ENCODE results near the gene GABBR2. TPM values are rescaled to one million over a fixed set of nuclear protein-coding genes. Genes with fewer than 3 reads are reported as not detected.

The GABBR2 gene
- total RNA-seq, 2 experiments from 2014 or later = not detected

- Mint-ChIP-seq H3K9me3 (no peaks in the 10 kb centered on the region), H3K36me3 (no peaks in the 10 kb centered on the region), H3K27me3 (no peaks in the 10 kb centered on the region), H3K27ac (no peak overlapping the region), H3K4me3 (no peak overlapping the region), H3K4me1 (no peaks in the 10 kb centered on the region)
- no peak for DNase-seq
These were observed 333.5 kb downstream of the GABBR2 start for GRCh38 chr9:98375138-98375726.

- Mint-ChIP-seq H3K4me3 (no peak overlapping the region), H3K27me3 (no peaks in the 10 kb centered on the region), H3K4me1 (no peaks in the 10 kb centered on the region), H3K36me3 (no peaks in the 10 kb centered on the region), H3K9me3 (no peaks in the 10 kb centered on the region), H3K27ac (no peak overlapping the region)
- DNase-seq = no peak
These were observed 334.2 kb downstream of the GABBR2 start for GRCh38 chr9:98374385-98375051.

- Mint-ChIP-seq H3K36me3 (no peaks in the 10 kb centered on the region), H3K27me3 (no peaks in the 10 kb centered on the region), H3K4me1 (no peaks in the 10 kb centered on the region), H3K27ac (no peak overlapping the region), H3K9me3 (no peaks in the 10 kb centered on the region), H3K4me3 (no peak overlapping the region)
- DNase-seq = no peak
These were observed 335.1 kb downstream of the GABBR2 start for GRCh38 chr9:98373609-98374008.

- Mint-ChIP-seq H3K36me3 (no peaks in the 10 kb centered on the region), H3K4me3 (no peak overlapping the region), H3K4me1 (no peaks in the 10 kb centered on the region), H3K27me3 (peaks cover 4% of the 10 kb centered on the region), H3K9me3 (no peaks in the 10 kb centered on the region), H3K27ac (no peak overlapping the region)
- DNase-seq = no peak
These were observed 336.5 kb downstream of the GABBR2 start for GRCh38 chr9:98372077-98372836.

- no peaks in the 10 kb centered on the region for H3K4me1 Mint-ChIP-seq
- H3K36me3 Mint-ChIP-seq = no peaks in the 10 kb centered on the region
- no peak for DNase-seq
- no peak overlapping the region for H3K27ac Mint-ChIP-seq
- H3K4me3 Mint-ChIP-seq = no peak overlapping the region
- H3K9me3 Mint-ChIP-seq = peaks cover 4% of the 10 kb centered on the region
- peaks cover 4% of the 10 kb centered on the region for H3K27me3 Mint-ChIP-seq
These were observed 337.8 kb downstream of the GABBR2 start for GRCh38 chr9:98370976-98371315.

GRCh38 chr9:98370300-98370975 lies 338.3 kb downstream of the GABBR2 start:
- H3K4me1 Mint-ChIP-seq = no peaks in the 10 kb centered on the region
- peaks cover 4% of the 10 kb centered on the region for H3K27me3 Mint-ChIP-seq
- no peak overlapping the region for H3K27ac Mint-ChIP-seq
- no peak overlapping the region for H3K4me3 Mint-ChIP-seq
- DNase-seq = no peak
- peaks cover 7% of the 10 kb centered on the region for H3K9me3 Mint-ChIP-seq
- H3K36me3 Mint-ChIP-seq = no peaks in the 10 kb centered on the region

DNA sequence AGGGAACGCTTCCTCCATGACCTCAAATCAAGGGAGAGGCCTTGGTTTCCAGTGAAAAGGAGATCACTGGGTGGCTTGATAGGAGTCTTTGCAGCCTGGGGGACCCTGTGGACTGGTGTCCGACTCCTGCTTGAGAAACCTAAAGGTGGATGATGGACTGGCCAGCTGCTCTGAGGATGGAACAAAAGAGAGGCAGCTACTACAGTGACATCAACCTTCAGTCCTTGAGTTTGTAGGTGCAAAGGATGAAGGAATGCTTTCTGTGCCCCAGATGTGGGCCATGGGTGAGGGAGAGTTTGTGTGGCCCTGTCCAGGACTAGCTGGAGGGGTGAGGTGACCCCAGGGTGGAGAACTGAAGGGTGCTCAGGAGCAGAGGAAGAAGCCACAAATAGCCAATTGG lies 338.8 kb downstream of the GABBR2 start:
- peaks cover 4% of the 10 kb centered on the region for H3K36me3 Mint-ChIP-seq
- H3K27ac Mint-ChIP-seq = no peak overlapping the region
- peaks cover 4% of the 10 kb centered on the region for H3K27me3 Mint-ChIP-seq
- DNase-seq = no peak
- H3K4me3 Mint-ChIP-seq = no peak overlapping the region
- no peaks in the 10 kb centered on the region for H3K4me1 Mint-ChIP-seq
- H3K9me3 Mint-ChIP-seq = peaks cover 11% of the 10 kb centered on the region

DNA sequence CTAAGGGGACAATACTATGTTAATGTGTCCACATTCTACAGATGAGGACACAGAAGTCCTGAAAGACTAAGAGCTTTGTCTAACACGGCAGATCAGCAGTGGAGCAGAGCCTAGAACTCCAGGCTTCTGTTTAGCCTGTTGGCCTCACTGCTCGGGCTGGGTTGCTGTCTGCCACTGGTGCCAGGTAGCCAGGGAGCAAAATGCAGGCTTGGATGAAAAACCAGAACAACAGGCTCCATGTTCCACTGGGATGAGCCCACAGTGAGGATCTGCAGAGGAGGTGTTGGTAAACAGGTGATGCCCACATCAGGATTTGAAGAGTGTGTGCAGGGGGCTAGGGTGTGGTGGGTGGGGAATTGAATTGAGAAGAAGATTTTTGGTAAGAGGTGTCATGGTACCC lies 339.3 kb downstream of the GABBR2 start:
- DNase-seq = no peak
- peaks cover 4% of the 10 kb centered on the region for H3K36me3 Mint-ChIP-seq

DNA sequence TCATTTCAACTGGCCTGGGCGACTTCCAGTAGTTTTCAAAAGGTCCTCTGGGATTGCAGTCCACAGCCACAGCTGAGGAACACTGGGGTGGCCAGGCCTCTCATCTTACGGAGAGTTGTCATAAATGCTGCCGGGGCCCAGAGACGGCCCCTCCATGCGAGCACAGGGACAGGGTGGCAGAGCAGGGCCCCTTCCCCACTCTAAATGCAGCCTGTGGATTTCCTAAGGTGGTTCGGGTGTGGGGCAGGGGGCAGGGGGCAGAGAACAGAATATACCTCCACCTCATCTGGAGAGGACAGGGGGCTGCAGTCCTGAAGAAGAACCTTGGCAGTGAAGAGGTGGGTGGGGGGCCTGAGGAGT lies 339.7 kb downstream of the GABBR2 start:
- Mint-ChIP-seq H3K4me3 (no peak overlapping the region), H3K36me3 (peaks cover 4% of the 10 kb centered on the region), H3K27ac (no peak overlapping the region), H3K27me3 (peaks cover 4% of the 10 kb centered on the region), H3K4me1 (no peaks in the 10 kb centered on the region), H3K9me3 (peaks cover 12% of the 10 kb centered on the region)
- DNase-seq = no peak

More for the DNA sequence above, 339.3 kb downstream of the GABBR2 start:
- Mint-ChIP-seq H3K27ac (no peak overlapping the region), H3K4me3 (no peak overlapping the region), H3K9me3 (peaks cover 12% of the 10 kb centered on the region), H3K4me1 (no peaks in the 10 kb centered on the region), H3K27me3 (peaks cover 4% of the 10 kb centered on the region)

DNA sequence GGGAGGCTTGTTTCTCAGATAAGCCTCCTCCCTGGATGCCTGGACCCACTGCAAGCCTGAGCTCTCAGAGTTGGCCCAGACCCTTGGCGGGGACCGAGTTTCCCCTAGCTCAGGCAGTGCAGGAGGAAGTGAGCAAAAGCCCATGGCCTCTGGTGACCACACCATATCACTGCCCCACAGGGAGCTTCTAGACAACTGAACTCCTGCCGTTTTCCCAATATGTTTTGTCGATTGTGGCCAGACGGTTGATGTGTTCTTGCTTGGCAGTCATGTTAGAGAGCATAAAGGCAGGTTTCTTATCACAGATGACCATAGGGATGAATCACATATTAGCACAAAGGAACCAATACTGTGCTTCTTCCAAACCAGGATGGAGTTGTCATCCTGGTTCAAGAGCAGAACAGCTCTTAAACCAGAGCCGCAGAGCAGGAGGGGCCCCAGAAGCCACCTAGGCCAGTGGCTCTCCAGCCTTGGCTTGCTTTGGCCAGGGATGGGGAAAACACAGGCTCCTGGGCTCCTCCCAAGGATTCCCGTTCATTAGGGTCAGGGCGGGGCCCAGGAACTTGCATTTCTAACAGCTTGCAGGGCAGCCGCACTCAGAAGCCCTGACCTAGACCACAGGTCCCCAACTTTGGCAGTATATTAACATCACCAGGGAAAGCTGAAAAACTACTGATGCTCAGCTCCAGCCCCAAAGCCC lies 340.2 kb downstream of the GABBR2 start:
- Mint-ChIP-seq H3K4me3 (no peak overlapping the region), H3K9me3 (peaks cover 12% of the 10 kb centered on the region), H3K4me1 (no peaks in the 10 kb centered on the region), H3K36me3 (peaks cover 4% of the 10 kb centered on the region), H3K27ac (no peak overlapping the region), H3K27me3 (peaks cover 4% of the 10 kb centered on the region)
- DNase-seq = no peak

DNA sequence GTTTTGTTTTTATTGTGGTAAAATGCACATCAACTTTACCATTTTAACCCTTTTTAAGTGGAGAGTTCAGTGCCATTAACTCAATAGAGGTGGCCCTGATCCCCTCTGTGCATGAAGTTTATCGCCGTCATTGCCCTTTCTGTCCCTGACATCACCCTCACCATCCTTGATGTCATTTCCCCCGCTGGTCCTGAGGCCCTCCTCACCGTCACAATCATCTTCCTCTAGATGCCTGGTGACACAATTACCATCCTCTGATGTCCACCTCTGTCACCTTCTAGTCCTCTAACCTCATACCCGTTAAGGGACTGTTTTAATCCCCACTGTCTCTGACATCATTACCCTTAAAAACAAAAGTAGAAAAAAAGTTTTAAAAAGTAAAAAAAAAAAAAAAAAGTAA lies 340.8 kb downstream of the GABBR2 start:
- Mint-ChIP-seq H3K4me3 (no peak overlapping the region), H3K9me3 (peaks cover 12% of the 10 kb centered on the region)

GRCh38 chr9:98367371-98367900 lies 341.3 kb downstream of the GABBR2 start:
- Mint-ChIP-seq H3K4me1 (no peaks in the 10 kb centered on the region), H3K36me3 (peaks cover 4% of the 10 kb centered on the region), H3K4me3 (no peak overlapping the region), H3K9me3 (peaks cover 12% of the 10 kb centered on the region), H3K27ac (no peak overlapping the region), H3K27me3 (peaks cover 4% of the 10 kb centered on the region)
- DNase-seq = no peak

More for the DNA sequence above, 340.8 kb downstream of the GABBR2 start:
- Mint-ChIP-seq H3K36me3 (peaks cover 4% of the 10 kb centered on the region), H3K27ac (no peak overlapping the region), H3K4me1 (no peaks in the 10 kb centered on the region), H3K27me3 (peaks cover 4% of the 10 kb centered on the region)
- DNase-seq = no peak

GRCh38 chr9:98365781-98366180 lies 343.0 kb downstream of the GABBR2 start:
- DNase-seq = no peak
- Mint-ChIP-seq H3K4me3 (no peak overlapping the region), H3K27ac (no peak overlapping the region), H3K27me3 (peaks cover 4% of the 10 kb centered on the region), H3K36me3 (peaks cover 4% of the 10 kb centered on the region), H3K4me1 (no peaks in the 10 kb centered on the region), H3K9me3 (peaks cover 12% of the 10 kb centered on the region)

DNA sequence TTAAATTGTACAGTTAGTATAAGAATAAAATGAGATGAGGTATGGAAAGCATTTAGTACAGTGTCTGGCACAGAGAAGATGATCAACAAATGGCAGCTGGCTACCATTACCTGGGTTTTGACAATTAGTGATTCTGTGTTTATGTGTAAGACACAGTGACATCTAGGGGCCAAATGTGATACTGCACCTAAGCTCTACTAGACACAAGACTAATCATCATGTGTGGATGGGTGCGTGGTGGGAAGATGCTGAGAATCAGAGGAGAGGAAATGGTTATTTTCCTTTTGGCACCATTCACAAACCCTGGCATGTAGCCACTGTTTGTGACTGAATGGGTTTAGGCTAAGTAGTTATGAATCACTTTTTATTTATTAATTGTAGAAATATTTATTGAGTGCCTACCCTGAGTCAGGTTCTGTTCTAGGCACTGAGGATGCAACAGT lies 343.5 kb downstream of the GABBR2 start:
- H3K4me1 Mint-ChIP-seq = no peaks in the 10 kb centered on the region
- peaks cover 12% of the 10 kb centered on the region for H3K9me3 Mint-ChIP-seq
- H3K36me3 Mint-ChIP-seq = peaks cover 4% of the 10 kb centered on the region
- DNase-seq = no peak
- no peak overlapping the region for H3K27ac Mint-ChIP-seq
- H3K4me3 Mint-ChIP-seq = no peak overlapping the region
- peaks cover 4% of the 10 kb centered on the region for H3K27me3 Mint-ChIP-seq
